ENCODE results near the gene SLIT3.

The SLIT3 gene

DNA sequence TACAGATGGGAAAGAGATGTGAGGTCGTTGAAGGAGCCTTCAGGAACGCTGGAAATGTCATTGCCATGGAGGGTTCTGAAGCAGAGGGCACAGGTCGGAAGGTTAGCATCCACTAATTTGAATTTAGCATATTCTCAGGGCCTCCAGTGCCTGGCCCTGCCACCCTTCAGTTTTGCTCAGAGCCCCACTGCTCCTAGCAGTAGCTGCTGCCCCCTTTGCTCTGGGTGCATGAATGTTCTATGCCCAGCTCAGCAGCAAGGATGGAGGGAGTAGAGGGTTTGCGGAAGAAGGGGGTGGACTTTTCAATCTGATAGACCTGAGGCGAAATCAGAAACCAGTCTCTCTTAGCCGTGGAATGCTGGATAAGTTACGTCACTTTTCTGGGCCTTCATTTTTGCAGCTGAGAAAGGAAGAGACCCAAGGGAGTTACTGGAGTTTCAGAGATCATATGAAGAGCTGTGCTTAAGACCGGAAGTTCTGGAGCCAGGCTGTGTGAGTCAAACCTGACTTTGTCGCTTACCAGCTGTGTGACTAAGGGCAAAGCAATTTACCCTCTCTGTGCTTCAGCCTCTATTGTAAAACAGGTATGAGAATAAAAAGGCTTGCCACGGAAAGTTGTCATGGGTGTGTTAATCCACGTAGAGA lies 588.5 kb downstream of the SLIT3 start:
- ChIA-PET POLR2A (interaction anchor here (0.6 kb wide), 1 partner anchor 225 kb away, joined by 3 read pairs; no protein-coding TSS in a partner anchor), CTCF (interaction anchor here (0.5 to 0.6 kb wide), 2 partner anchors 442 to 832 kb away, joined by 3 read pairs; no protein-coding TSS in a partner anchor)
- no peak for TF ChIP-seq ZNF404 (tag by site-specific recombination; IDR thresholded peaks at IDR 0.05)
- no peaks in the 10 kb centered on the region for H3K9me3 ChIP-seq (ENCODE audit: control insufficient read depth, insufficient read depth, low read depth, low read length)
- no peak overlapping the region for H3K4me3 ChIP-seq (ENCODE audit: low read depth, low read length)
- no peak overlapping the region for H3K27ac ChIP-seq (ENCODE audit: extremely low read depth, low read depth, low read length)
- H3K36me3 ChIP-seq (ENCODE audit: control insufficient read depth in 2 of 2, insufficient read depth in 1 of 2, low read length in 2 of 2) = no peaks in the 10 kb centered on the region
- no peaks in the 10 kb centered on the region; the same call in 1 of the 2 replicates for H3K4me1 ChIP-seq (ENCODE audit: control insufficient read depth, insufficient read depth, low read length)

DNA sequence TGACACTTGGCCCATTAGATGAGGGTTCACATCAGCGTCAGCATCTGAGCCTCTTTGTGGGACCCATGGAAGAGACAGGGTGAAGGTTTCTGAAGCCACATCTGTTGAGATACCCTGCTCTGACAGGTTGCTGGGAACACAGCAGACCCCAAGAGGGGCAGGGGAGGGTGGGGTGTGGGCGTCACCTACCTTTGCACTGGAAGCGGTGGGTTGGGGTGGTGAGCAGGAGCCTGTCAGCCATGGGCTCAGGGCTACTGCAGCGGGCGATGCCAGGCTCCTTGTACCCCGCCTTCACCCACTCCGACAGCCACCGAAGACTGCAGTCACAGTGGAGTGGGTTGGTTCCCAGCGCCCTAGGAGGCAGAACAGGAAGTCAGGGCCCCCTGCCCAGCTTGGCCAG lies 590.2 kb downstream of the SLIT3 start:
- Histone ChIP-seq H3K4me1 (ENCODE audit: control insufficient read depth, insufficient read depth, low read length) (no peaks in the 10 kb centered on the region; the same call in 1 of the 2 replicates), H3K4me3 (ENCODE audit: low read depth, low read length) (no peak overlapping the region), H3K36me3 (ENCODE audit: control insufficient read depth in 2 of 2, insufficient read depth in 1 of 2, low read length in 2 of 2) (no peaks in the 10 kb centered on the region), H3K27ac (ENCODE audit: extremely low read depth, low read depth, low read length) (no peak overlapping the region), H3K9me3 (ENCODE audit: control insufficient read depth, insufficient read depth, low read depth, low read length) (no peaks in the 10 kb centered on the region)
- POLR2A ChIA-PET = no interaction called here
- TF ChIP-seq ZNF514 (tag by site-specific recombination; IDR thresholded peaks at IDR 0.05) = no peak
- no peak for TF ChIP-seq ZNF544 (tag by site-specific recombination; IDR thresholded peaks at IDR 0.05)
- no peak for TF ChIP-seq ZNF664 (tag by site-specific recombination; IDR thresholded peaks at IDR 0.05)
- TF ChIP-seq, protein P1, sequence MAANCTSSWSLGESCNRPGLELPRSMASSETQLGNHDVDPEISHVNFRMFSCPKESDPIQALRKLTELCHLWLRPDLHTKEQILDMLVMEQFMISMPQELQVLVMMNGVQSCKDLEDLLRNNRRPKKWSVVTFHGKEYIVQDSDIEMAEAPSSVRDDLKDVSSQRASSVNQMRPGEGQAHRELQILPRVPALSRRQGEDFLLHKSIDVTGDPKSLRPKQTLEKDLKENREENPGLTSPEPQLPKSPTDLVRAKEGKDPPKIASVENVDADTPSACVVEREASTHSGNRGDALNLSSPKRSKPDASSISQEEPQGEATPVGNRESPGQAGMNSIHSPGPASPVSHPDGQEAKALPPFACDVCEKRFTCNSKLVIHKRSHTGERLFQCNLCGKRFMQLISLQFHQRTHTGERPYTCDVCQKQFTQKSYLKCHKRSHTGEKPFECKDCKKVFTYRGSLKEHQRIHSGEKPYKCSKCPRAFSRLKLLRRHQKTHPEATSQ (tag by site-specific recombination; IDR thresholded peaks at IDR 0.05) = no peak
- TF ChIP-seq ZNF621 (tag by site-specific recombination; IDR thresholded peaks at IDR 0.05) = no peak
- no peak for TF ChIP-seq TRIM28 (IDR thresholded peaks at IDR 0.05; ENCODE audit: borderline replicate concordance, low read length)
- TF ChIP-seq ZNF791 (tag by site-specific recombination; IDR thresholded peaks at IDR 0.05) = no peak
- CTCF ChIA-PET = interaction anchor here (1.0 kb wide), 1 partner anchor 32 kb away, joined by 4 read pairs; no protein-coding TSS in a partner anchor

DNA sequence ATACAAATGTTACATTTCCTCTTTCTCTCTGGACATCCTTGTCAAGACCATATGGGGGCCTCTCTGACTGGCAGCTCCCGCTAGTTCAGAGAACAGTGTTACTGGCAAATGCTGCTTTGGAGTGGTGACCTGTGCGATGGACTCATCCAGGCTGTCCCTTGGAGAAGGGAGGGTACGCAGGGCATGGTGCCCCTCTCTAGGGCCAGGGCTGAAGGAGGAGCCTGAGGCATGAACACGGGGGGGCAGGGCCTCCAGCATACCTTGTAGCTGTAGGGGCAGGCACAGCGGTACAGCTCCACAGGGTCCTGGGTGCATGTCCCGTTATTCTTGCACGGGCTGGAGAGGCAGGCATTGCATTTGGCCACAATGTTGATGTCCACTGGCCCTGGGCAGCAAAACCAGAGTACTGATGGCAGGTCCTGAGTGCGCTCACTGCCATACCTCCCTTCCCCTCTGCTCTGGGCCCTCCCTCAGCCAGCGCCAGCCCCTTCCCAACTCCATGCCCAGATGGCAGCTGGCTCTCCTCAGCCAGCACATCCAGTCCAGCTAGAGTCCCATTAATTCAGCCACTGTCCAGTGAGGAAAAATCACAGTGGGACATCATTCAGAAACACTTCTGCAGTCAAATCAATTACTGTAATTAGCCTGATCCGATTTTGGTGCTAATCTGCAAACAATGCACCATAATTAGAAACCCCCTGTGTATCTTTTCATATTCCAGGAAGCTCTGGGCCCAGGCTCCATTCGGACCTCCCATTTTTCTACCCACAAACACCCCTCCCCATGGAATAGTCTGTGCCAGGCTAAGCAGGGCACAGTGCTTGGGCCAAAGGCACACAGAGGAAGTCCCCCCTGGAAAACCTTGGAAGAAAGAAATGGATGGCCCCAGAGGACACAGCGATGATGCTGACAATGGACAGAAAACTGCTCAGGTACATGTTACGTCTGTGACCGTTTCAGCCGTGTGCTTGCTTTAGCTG lies 592.9 kb downstream of the SLIT3 start:
- TF ChIP-seq ZNF501 (tag by site-specific recombination; IDR thresholded peaks at IDR 0.05) (no peak), SP3 (tag by site-specific recombination; IDR thresholded peaks at IDR 0.05) (no peak), ZNF530 (tag by site-specific recombination; IDR thresholded peaks at IDR 0.05; ENCODE audit: low read depth) (no peak), ZNF843 (tag by site-specific recombination; IDR thresholded peaks at IDR 0.05) (no peak), KLF16 (tag by site-specific recombination; IDR thresholded peaks at IDR 0.05) (no peak), ZFHX2 (tag by site-specific recombination; conservative IDR thresholded peaks at IDR 0.05) (no peak), ZNF544 (tag by site-specific recombination; IDR thresholded peaks at IDR 0.05) (no peak), ZNF394 (tag by site-specific recombination; IDR thresholded peaks at IDR 0.05; ENCODE audit: borderline replicate concordance) (no peak)
- TF ChIP-seq, protein P2, sequence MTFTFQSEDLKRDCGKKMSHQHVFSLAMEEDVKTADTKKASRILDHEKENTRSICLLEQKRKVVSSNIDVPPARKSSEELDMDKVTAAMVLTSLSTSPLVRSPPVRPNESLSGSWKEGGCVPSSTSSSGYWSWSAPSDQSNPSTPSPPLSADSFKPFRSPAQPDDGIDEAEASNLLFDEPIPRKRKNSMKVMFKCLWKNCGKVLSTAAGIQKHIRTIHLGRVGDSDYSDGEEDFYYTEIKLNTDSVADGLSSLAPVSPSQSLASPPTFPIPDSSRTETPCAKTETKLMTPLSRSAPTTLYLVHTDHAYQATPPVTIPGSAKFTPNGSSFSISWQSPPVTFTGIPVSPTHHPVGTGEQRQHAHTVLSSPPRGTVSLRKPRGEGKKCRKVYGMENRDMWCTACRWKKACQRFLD (tag by site-specific recombination; IDR thresholded peaks at IDR 0.05) = no peak
- TF ChIP-seq, protein P3, sequence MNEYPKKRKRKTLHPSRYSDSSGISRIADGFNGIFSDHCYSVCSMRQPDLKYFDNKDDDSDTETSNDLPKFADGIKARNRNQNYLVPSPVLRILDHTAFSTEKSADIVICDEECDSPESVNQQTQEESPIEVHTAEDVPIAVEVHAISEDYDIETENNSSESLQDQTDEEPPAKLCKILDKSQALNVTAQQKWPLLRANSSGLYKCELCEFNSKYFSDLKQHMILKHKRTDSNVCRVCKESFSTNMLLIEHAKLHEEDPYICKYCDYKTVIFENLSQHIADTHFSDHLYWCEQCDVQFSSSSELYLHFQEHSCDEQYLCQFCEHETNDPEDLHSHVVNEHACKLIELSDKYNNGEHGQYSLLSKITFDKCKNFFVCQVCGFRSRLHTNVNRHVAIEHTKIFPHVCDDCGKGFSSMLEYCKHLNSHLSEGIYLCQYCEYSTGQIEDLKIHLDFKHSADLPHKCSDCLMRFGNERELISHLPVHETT (tag by site-specific recombination; IDR thresholded peaks at IDR 0.05) = no peak
- TF ChIP-seq, protein P4, sequence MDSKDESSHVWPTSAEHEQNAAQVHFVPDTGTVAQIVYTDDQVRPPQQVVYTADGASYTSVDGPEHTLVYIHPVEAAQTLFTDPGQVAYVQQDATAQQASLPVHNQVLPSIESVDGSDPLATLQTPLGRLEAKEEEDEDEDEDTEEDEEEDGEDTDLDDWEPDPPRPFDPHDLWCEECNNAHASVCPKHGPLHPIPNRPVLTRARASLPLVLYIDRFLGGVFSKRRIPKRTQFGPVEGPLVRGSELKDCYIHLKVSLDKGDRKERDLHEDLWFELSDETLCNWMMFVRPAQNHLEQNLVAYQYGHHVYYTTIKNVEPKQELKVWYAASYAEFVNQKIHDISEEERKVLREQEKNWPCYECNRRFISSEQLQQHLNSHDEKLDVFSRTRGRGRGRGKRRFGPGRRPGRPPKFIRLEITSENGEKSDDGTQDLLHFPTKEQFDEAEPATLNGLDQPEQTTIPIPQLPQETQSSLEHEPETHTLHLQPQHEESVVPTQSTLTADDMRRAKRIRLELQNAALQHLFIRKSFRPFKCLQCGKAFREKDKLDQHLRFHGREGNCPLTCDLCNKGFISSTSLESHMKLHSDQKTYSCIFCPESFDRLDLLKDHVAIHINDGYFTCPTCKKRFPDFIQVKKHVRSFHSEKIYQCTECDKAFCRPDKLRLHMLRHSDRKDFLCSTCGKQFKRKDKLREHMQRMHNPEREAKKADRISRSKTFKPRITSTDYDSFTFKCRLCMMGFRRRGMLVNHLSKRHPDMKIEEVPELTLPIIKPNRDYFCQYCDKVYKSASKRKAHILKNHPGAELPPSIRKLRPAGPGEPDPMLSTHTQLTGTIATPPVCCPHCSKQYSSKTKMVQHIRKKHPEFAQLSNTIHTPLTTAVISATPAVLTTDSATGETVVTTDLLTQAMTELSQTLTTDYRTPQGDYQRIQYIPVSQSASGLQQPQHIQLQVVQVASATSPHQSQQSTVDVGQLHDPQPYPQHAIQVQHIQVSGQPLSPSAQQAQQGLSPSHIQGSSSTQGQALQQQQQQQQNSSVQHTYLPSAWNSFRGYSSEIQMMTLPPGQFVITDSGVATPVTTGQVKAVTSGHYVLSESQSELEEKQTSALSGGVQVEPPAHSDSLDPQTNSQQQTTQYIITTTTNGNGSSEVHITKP (tag by site-specific recombination; IDR thresholded peaks at IDR 0.05) = no peak
- TF ChIP-seq, protein P5, sequence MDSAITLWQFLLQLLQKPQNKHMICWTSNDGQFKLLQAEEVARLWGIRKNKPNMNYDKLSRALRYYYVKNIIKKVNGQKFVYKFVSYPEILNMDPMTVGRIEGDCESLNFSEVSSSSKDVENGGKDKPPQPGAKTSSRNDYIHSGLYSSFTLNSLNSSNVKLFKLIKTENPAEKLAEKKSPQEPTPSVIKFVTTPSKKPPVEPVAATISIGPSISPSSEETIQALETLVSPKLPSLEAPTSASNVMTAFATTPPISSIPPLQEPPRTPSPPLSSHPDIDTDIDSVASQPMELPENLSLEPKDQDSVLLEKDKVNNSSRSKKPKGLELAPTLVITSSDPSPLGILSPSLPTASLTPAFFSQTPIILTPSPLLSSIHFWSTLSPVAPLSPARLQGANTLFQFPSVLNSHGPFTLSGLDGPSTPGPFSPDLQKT (IDR thresholded peaks at IDR 0.05; ENCODE audit: borderline replicate concordance, low read depth, low read length) = no peak
- no peaks in the 10 kb centered on the region for H3K36me3 ChIP-seq (ENCODE audit: control insufficient read depth in 2 of 2, insufficient read depth in 1 of 2, low read length in 2 of 2)
- no peaks in the 10 kb centered on the region; the same call in 1 of the 2 replicates for H3K4me1 ChIP-seq (ENCODE audit: control insufficient read depth, insufficient read depth, low read length)
- H3K9me3 ChIP-seq (ENCODE audit: control insufficient read depth, insufficient read depth, low read depth, low read length) = no peaks in the 10 kb centered on the region
- H3K27ac ChIP-seq (ENCODE audit: extremely low read depth, low read depth, low read length) = no peak overlapping the region
- POLR2A ChIA-PET = no interaction called here
- CTCF ChIA-PET = interaction anchor here (0.8 to 1.7 kb wide), 3 partner anchors 239 to 873 kb away, joined by 3 to 5 read pairs (median 4); no protein-coding TSS in a partner anchor
- H3K4me3 ChIP-seq (ENCODE audit: low read depth, low read length) = no peak overlapping the region
